Esophagus (tissue), 2 donors: ENCODE measurements around the gene SPNS3. TPM values are rescaled to one million over a fixed set of nuclear protein-coding genes. Genes with fewer than 3 reads are reported as not detected.

Experiments
- H3K27ac ChIP-seq, 2 donors: one replicate each; pipeline ENCODE4 v1.5.1; 2013; ENCODE audit warnings: low read depth in 2 of 2, mild to moderate bottlenecking in 2 of 2, inconsistent platforms in 1 of 2, low read length in 1 of 2, moderate library complexity in 1 of 2
- H3K27me3 ChIP-seq, 2 donors: one replicate each; pipeline ENCODE4 v1.6.1; 2013; ENCODE audit warnings: low read length in 2 of 2, control low read depth in 1 of 2, mild to moderate bottlenecking in 1 of 2; ENCODE audit not compliant: insufficient read depth in 2 of 2, control insufficient read depth in 1 of 2
- H3K36me3 ChIP-seq, 2 donors: one replicate each; pipeline ENCODE4 v1.6.1; 2013; ENCODE audit warnings: low read length in 1 of 2; ENCODE audit not compliant: control insufficient read depth in 2 of 2, insufficient read depth in 2 of 2
- H3K4me1 ChIP-seq, 2 donors: one replicate each; pipeline ENCODE4 v1.6.1; 2013; ENCODE audit warnings: low read length in 1 of 2; ENCODE audit not compliant: control insufficient read depth in 2 of 2, insufficient read depth in 2 of 2
- H3K4me3 ChIP-seq, 2 donors: one replicate each; pipeline ENCODE4 v1.5.1; 2013; ENCODE audit warnings: low read length in 2 of 2, mild to moderate bottlenecking in 2 of 2, low read depth in 1 of 2, moderate library complexity in 1 of 2
- H3K9me3 ChIP-seq, 2 donors: one replicate each; pipeline ENCODE4 v1.6.1; 2013; ENCODE audit warnings: mild to moderate bottlenecking in 2 of 2, low read depth in 1 of 2, low read length in 1 of 2, moderate library complexity in 1 of 2; ENCODE audit not compliant: control insufficient read depth in 2 of 2, insufficient read depth in 1 of 2
- WGBS, 2 donors: extraction: QIAGEN DNeasy Blood & Tissue Kit; methylation state at CpG; one replicate each; pipeline ENCODE4 v1.1.7; 2013; 5-methylcytosine and 5-hydroxymethylcytosine counted together
- polyA plus RNA-seq, 2 donors: library from polyadenylated mRNA; stranded (reverse); fragments of 200-250 nt; gene quantifications; one replicate each; pipeline ENCODE4 v1.2.3, GENCODE V29; 2013
- donor health status: healthy with polysubstance abuse.
- donor health status: Bipolar disorder and iron deficiency.

Gene SPNS3
- polyA plus RNA-seq, 2 donors: 0.36 to 1.3 TPM

DNA sequence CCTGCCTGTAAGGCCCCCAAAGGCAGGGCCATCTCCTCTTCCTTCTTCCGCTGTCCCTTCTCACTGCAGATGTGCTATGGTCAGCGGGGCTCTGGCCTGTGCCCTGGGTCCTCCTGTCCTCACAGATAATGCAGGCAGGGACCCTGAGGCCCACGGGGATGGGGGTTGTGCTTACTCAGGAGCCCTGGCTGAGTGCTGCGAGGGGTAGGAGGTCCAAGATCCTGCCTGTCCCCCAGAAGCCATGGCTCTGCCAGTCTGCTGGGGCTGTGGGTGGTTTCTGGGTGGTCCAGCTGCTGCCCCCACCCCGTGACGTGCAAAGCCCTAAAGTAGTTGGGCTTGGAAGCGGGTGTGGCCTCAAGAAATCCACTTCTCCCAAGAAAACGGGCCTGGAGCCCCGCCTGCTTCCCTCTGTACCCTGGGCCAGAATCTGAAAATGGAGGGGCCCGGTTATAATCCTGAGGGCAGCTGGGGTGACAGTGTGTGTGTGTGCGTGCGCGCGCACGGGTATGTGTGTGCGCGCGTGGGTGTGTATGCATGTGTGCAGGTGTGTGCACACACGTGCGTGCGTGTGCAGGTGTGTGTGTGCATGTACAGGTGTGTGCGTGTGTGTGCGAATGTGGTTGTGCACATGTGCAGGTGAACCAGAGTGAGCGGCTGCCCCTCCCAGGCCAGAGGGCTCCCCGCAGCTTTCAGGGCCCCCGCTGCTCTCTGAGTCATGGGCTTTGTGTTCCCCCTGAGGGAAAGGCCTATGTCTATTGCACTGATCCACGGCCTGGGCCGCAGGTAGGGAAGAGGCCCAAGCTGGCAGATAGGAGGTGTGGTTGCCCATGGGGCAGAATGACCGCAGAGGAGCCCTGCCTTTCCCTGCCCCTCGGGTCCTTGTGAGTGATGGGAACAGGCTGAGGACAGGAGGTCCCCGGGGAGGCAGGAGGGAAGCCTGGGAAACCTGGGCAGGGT is 78.7 kb downstream of the SPNS3 start:
- peaks cover 0 to 30% of the 10 kb centered on the region in 2 donors for H3K4me1 ChIP-seq
- peak overlapping the region in 1 of 2 donors; percentile 0 for H3K27ac ChIP-seq
- peaks cover 0 to 8% of the 10 kb centered on the region in 2 donors for H3K36me3 ChIP-seq
- WGBS, 2 donors: 80 to 81% methylated on average over 31 of the region's 31 CpGs
- no peaks in the 10 kb centered on the region for H3K27me3 ChIP-seq
- H3K9me3 ChIP-seq: peaks cover 0 to 3% of the 10 kb centered on the region in 2 donors
- H3K4me3 ChIP-seq: peak overlapping the region in 1 of 2 donors; percentile 1

DNA sequence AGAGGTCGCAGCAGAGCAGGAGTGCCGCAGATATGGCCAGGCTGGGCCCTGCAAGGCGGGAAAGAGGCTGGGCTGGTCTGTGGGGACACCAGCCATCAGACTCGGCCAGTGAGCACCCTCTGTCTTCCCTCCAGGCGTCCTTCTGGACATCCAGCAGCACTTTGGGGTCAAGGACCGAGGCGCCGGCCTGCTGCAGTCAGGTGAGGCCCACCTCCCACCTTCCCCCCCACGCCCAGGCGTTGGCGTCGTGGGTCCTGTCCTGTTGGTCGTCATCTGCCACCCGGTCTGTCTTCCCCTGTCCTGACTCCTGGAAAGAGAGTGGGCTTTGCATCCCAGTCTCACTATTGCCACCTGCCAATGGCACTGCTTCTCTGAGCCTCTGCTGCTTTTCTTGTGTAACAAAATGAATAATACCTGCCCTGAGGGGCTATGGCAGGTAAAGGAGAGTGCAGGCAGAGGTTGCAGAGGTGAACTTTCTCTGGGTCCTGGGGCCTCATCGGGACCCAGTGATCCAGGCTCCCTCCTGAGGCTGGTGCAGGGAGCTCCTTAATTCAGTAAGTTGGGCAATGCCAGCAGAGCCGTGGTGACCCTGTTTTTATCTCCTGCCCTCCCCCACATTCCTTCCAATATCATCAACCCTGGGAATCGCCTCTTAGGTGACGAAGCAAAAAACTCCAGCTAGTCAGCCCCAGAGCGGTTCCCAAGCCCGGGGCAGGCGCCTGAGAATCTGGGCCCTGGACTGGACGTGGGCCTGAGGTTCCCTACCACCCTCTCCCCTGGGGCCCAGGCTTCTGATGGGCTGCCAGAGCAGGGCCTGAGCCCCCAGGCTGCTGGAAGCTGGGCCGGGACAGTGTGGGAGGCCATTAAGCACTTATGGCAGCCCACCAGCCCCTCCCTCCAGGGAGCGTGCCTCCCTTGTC is 79.6 kb downstream of the SPNS3 start:
- no peaks in the 10 kb centered on the region for H3K9me3 ChIP-seq

DNA sequence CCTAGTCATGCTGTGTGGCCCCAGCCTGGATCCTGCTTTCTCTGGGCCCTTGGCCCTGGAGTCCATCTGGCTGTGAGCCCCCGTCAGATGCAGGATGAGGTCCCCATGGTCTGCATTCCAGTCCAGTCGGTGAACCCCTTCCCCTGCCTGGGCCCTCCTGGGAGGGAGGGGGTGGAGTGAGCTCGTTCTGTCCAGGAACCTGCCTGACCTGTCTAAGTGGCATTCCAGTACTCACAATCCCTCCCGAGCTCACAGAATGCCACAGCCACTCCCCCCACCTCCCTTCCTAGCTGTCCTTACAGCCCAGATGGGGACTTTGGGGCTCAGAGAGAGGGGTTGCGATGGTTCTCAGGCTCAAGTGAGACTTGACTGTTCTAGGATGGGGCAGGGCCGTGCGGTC is 80.5 kb downstream of the SPNS3 start:
- peaks cover 0 to 30% of the 10 kb centered on the region in 2 donors for H3K4me1 ChIP-seq
- H3K27ac ChIP-seq: peak overlapping the region; percentile 32 to 56
- WGBS, 2 donors: 59 to 68% methylated on average over 7 of the region's 7 CpGs

More for the DNA sequence above, 79.6 kb downstream of the SPNS3 start:
- Histone ChIP-seq H3K4me1 (peaks cover 0 to 28% of the 10 kb centered on the region in 2 donors), H3K36me3 (peaks cover 0 to 6% of the 10 kb centered on the region in 2 donors), H3K27ac (peak overlapping the region; percentile 32 to 56), H3K4me3 (peak overlapping the region in 1 of 2 donors; percentile 1), H3K27me3 (no peaks in the 10 kb centered on the region)
- WGBS, 2 donors: 81 to 85% methylated on average over 23 to 24 of the region's 24 CpGs

DNA sequence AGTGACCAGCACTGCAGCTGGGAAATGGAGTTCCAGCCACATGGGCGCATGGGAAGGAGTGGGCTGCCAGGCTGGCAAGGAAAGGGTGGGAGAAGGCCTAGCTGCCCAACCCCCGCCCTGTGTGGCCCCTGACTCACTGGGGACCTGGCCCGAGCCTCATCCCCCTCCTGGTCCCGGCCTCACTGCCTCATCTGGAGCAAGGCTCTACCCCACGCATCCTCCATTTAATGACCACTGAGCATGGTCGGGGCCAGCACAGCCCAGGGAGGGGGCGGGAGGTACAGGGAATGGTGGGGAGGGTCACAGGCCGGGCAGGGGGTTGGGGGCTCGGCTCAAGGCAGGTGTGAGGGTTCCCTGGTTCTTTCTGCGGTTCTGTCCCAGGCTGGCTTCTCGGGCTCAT is 81.0 kb downstream of the SPNS3 start:
- Histone ChIP-seq H3K4me1 (peaks cover 0 to 33% of the 10 kb centered on the region in 2 donors), H3K27ac (peak overlapping the region in 1 of 2 donors; percentile 5), H3K9me3 (no peaks in the 10 kb centered on the region), H3K36me3 (peaks cover 0 to 6% of the 10 kb centered on the region in 2 donors), H3K4me3 (no peak overlapping the region), H3K27me3 (no peaks in the 10 kb centered on the region)
- 87% methylated on average over 11 of the region's 11 CpGs for WGBS, 2 donors

More for the DNA sequence above, 80.5 kb downstream of the SPNS3 start:
- Histone ChIP-seq H3K4me3 (no peak overlapping the region), H3K9me3 (no peaks in the 10 kb centered on the region), H3K27me3 (no peaks in the 10 kb centered on the region), H3K36me3 (peaks cover 0 to 6% of the 10 kb centered on the region in 2 donors)

DNA sequence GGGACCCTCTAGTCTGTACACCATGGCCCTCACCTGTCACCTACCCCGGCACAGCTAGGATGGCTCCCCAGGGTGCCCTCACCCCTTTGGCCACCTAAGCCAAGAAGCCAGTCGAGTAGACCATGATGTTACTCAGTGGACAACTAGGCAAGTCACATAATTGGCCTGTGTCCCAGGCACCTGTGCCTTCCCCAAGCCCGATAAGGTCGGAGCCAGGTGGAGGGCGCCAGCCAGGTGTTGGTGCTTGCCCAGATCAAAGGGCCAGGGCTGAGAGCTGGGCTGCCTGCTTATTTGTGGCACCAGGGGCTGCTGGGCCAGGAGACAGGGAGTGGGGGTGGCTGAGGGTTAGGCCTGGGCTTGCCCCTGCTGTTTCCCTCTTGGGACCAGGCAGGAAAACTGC is 81.8 kb downstream of the SPNS3 start:
- Histone ChIP-seq H3K27me3 (no peaks in the 10 kb centered on the region), H3K36me3 (peaks cover 0 to 6% of the 10 kb centered on the region in 2 donors), H3K4me1 (peaks cover 0 to 34% of the 10 kb centered on the region in 2 donors), H3K9me3 (no peaks in the 10 kb centered on the region), H3K27ac (peak overlapping the region in 1 of 2 donors; percentile 1), H3K4me3 (no peak overlapping the region)
- 56 to 68% methylated on average over 5 of the region's 5 CpGs for WGBS, 2 donors

DNA sequence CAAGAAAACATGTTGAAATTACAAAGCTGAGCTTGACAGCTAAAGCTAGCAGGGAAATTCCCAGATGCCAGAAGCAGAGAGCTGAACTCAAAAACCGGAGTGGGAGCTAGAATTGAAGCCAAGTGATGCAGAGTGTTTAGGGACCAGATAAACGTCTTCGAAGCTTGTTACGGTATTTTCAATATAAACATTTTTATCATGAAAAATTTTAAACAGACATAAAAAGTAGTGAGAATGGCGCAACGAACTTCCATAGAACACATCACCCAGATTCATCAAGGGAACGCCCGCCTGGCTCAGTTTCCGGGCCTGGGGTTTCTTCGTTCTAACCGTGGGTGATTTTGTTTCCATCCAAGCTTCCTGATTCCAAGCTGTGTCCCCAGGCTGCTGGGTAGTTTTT is 83.0 kb downstream of the SPNS3 start:
- Histone ChIP-seq H3K27ac (peak overlapping the region in 1 of 2 donors; percentile 63), H3K4me1 (peaks cover 0 to 33% of the 10 kb centered on the region in 2 donors), H3K27me3 (no peaks in the 10 kb centered on the region), H3K4me3 (no peak overlapping the region), H3K36me3 (peaks cover 0 to 6% of the 10 kb centered on the region in 2 donors), H3K9me3 (no peaks in the 10 kb centered on the region)
- WGBS, 2 donors: 43 to 56% methylated on average over 11 of the region's 11 CpGs

DNA sequence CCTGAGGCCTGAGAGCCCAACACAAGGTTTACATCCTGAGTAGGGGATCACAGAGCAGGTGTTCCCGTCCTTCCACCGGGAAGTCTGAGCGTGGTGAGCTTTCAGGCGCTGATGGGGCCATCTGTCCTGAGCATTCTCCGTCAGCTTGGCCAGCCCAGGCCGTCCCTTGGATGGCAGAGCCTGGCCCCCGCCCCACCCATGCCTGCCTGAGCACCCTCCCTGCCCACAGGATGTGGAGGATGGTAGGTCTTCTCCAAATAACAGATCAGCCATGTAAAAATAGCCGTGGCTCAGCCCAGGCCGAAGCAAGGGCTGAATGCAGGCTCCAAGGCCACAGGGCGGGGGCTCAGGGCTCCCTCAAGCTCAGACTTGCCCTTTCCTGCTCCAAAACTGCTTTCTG is 85.2 kb downstream of the SPNS3 start:
- H3K9me3 ChIP-seq: no peaks in the 10 kb centered on the region
- H3K4me1 ChIP-seq: peaks cover 0 to 27% of the 10 kb centered on the region in 2 donors
- WGBS, 2 donors: 82 to 86% methylated on average over 10 of the region's 10 CpGs
- H3K4me3 ChIP-seq: no peak overlapping the region
- H3K27ac ChIP-seq: peak overlapping the region; percentile 66 to 72
- no peaks in the 10 kb centered on the region for H3K36me3 ChIP-seq
- no peaks in the 10 kb centered on the region for H3K27me3 ChIP-seq

DNA sequence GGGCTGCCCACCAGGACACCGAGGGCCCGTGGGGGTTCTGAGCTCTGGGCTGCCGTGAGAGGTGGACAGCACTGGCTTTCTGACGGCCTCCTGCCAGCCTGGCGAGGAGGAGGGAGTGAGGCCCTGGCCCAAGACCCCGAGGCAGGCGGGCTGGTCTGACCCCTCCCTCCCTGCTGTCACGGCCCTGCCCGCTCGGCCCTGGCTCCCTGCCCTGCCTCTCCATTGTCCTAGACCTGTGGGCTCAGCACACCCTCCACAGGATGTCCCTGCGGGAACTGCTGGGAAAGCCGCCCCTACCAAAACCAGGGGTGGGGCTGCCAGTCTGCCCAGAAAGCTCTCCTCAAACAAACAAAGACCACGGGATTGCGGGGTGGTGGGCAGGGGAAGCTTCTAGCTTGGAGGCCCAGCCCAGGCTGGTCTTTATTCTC is 85.6 kb downstream of the SPNS3 start:
- Histone ChIP-seq H3K36me3 (no peaks in the 10 kb centered on the region), H3K27me3 (no peaks in the 10 kb centered on the region), H3K4me3 (no peak overlapping the region), H3K4me1 (peaks cover 0 to 22% of the 10 kb centered on the region in 2 donors), H3K9me3 (no peaks in the 10 kb centered on the region), H3K27ac (peak overlapping the region; percentile 72 to 74)
- WGBS, 2 donors: 46 to 48% methylated on average over 11 to 14 of the region's 14 CpGs
